HG03097 (cell line): ENCODE data around the gene PTPN20.

Source experiments
- ATAC-seq: cut with Tn5 transposase; IDR thresholded peaks from one replicate; pipeline ENCODE4 v1.9.1; 2021; ENCODE audit not compliant: unreplicated experiment, low FRiP score

Gene PTPN20

DNA sequence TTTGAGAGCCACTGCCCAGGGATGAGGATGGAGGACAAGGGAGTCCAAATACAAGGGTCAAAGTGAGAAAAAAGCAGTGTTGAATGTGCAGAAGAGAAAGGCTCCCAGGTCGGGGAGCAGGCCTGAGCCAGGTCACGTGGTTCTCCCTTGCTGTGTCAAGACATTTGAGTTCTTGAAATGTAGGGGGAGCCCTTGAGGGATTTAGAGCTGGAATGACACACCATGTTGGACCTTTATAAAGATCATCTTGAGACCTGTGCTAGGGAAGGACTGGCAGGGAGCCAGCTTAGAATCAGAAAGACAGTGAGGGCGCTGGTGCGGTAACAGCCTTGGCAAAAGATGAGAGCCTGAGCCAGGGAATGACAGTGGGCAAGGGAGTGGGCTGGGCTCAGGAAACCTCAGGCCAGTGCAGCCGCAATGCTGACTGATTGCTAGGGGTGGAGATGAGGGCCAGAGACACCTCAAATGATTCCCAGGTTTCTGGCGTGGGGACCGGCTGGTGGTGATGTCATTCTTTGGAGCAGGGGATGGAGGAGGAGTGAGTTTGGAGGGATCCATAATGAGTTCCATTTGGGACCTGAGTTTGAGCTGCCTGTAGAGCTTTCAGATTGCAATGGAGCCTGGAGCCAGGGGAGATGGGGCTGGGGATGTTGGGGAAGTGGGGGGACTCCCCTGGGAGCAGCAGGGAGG is 120.1 kb downstream of the PTPN20 start:
- no peak for ATAC-seq

DNA sequence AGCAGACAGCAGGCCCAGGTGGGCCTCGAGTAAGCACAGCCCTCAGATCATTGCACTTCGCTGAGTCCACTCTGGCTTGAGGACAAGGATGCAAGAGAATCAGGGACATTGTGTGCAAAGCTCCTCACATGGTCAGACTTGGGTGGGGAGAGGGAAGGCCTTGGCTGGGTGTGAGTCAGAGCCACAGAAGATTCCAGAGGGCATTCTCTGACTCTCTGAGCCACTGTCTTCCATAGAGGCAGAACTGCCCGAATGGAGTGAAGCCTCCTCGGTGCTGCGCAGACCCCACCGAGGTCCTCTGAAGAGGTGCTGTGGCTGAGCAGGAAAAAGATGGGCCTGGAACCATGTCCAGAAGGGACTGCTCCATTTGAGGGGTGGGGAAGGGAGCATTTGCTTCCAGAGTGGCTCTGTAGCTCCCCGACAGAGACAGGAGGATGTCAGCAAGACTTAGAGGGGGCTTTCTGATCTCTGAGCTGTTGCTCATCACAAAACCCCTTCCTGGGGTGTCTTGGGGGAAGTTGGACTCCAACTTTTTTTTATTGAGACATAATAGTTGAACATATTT is 120.8 kb downstream of the PTPN20 start:
- no peak for ATAC-seq

DNA sequence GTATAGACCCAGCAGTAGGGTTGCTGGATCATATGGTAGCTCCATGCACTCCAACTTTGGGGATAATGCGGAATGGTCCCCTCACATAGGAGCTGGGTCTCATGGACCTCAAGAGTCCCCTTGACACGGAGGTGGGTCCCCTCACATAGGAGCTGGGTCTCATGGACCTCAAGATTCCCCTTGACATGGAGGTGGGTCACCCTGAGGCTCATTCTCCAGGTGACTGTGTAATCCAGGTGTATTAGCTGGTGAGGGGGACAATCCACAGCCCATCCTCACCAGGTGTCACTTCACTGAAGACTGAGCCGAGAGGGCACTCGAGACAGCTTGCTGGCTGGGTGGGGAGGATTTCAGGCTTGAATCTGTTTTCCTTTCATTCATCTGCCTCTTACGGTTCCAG is 121.9 kb downstream of the PTPN20 start:
- no peak for ATAC-seq

DNA sequence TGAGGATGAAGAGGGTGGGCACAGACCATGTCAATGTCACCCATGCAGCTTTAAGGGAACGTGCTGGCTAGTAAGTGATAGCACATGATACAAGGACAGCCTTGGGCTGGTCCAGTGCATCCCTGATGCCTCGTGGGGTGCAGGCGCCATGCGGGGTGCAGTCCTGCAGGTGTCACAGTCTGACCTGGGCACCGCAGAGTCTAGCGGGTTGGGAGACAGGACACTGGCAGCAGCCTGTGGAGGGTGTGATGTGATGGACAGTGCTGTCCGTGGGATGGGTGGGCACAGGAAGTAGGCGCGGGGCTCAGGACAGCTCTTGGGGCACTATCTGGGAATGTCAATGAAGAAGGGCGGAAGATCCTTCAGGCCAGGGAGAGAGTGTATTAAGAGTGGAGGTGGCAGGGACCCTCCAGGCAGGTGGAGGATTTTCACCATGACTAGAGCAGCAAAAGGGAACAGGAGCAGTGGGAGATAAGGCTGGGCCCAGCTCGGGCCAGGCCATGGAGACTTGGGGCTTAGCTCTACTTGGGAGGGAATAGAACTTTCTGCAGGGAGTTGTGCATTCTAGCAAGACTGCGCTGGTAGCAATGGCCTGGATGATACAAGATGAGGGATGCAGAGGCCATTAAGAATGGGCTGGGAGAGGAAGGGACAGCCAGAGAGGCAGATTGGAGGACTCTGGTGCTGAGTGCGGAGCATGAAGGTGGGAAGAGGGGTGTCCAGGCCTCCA is 122.5 kb downstream of the PTPN20 start:
- no peak for ATAC-seq

DNA sequence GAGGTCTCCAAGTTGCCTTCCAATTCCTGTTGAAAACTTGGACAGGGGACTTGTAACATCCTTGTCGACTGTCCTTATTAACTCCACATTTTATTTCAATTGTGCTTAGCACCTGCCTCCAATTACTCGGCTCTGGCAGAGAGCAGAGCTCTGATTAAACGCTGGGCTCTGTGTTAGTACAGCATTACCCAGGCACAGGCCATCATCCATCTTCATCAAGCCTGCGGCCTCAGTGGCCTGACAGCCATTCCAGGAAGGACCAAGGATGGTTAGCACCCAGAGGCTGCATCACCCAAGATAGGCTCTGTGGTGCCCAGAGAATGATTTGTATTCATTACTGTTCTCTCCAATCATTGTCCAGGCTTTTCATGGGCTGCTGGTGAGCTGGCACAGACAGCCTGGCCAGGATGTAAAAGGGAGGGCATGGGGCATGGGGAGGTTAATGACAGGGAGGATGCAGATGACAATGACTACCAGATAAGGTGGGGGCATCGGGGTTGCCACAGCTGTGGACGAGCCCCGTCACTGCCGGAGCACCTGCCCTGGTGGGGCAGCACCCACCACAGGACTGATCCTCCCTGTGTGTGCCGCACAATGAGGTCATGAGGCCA is 123.3 kb downstream of the PTPN20 start:
- ATAC-seq: no peak

DNA sequence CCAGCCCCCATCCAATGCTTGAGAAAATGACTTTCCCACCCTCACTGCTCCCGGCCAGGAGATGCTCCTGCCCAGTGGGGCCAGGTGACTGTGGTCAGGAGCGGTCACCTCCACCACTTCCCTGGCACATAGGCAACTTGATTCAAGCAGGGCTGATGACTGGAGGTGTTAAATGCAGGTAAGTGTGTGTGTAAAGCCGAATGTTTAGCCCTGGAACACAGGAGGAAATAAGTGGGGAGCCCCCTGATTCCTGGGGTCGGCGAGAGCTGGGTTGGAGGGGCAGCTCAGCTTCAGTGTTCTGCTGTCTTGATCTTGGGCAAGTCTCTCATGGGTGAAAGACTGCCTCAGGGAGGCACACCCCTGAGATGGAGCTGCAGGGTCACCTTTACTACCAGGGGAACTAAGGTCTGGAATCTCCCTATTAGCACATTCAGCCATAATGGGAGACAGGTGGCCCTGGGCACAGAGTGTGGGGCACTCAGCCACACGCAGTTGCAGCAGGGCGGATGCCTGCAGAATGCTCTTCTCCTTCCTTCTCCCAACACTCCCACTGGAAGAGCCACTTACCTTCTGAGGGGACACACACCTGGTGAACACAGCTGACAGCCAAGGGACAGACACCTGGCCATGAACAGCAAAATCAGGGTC is 124.1 kb downstream of the PTPN20 start:
- no peak for ATAC-seq

DNA sequence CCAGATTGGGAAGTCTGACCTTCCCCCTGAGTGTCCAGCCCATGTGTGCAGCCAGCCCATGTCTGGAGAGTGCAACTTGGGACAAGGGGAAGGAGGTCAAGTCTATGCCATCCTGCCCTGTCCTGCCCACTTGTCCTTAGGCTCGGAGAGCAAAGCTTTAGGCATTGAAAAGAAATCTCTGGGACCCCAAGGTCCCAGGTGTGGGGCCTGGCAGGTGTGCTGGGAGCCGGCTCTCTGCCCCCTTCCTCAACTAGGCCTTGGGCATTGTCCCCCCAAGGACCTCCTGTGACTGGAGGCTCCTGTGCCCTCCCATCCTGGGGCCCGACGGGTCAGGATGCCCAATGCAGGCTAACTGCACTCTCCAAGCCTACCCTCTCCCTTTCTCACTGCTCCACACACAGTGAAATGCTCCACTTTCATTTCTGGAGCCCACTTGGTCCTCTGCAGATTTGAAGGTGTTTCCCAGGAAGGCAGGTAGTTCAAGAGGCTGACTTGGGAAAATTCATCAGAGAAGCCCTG is 124.7 kb downstream of the PTPN20 start:
- no peak for ATAC-seq

DNA sequence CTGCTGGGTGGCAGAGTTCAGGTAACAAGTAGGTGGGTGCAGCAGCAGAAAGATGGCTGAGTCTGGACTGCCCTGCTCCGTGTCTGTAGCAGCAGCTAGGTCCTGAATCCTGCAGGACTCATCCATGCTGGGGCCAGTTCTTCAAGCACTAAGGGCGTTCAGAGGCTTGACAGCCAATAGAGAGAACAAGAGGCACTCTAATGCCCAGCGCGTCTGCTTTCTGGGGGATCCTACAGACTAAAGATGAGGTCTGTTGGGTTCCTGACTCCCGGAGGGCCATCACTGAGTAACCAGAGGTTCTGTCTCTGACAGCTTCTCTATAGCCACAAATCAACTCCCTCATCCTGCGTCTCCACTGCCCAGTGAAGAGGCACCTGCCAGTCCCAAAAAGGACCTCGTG is 125.5 kb downstream of the PTPN20 start:
- ATAC-seq: no peak

DNA sequence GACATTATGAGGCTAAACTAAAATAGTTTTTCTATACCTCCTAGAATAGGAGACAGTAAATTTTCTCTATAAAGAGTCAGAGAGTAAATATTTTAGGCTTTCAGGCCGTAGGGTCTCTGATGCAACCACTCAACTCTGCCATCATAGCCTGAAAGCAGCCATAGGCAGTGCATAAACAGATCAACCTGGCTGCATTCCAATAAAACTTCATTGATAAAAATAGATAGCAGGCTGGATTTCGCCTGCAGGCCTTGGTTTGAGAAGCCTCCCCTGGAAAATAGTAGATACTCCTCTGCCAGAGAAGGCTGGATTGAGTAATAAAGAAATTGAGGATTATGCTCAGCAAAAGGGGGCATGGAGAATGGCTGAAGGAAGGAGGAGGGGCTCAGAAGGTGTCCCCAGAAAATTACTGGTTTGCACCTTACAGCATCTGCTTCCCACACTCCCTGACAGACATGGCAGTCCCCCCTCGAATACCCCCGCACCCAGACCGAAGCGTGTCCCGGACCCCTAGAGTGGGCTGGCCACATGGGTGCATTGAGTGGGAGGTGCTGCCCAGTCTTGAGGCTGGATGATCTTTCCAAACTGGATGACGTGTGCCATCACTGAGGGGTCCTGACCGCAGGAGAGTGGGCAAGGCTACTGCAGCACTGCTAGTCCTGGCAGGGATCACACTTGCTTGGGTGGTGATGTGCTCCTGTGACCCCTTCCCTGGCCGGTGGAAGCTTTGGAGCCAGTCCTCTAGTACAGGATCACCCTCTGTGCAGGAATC is 126.6 kb downstream of the PTPN20 start:
- no peak for ATAC-seq

DNA sequence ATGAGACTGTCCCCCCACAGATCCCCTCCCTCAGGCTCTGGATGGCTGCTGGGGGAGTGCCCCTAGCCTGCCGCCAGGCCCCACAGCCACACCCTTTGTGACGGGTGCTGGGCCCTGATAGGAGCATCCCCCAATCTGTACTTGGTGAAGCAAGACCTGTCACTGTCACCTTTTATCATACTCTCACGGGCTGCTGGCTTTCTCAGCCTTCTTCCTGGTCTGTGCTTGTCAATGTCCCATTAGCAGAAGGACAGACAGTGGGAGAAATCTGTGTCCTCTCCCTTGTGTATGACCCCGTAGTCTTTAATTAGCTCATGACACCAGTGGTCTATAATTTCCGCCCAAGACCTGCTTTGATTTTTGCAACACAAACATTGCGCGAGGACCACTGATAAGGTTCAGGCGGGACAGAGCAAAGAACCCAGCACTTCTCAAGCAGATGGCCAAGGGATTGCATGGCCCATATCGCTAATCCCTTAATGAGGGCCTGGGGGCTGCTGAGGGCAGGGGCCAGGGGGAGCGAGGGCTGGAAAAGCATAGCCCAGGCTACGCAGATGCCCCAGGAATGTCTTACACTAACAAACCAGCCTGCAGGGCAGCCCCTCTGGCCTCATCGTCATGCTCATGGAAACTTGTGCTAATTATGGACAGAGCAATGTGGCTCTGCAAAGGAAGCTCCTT is 127.8 kb downstream of the PTPN20 start:
- ATAC-seq: no peak

DNA sequence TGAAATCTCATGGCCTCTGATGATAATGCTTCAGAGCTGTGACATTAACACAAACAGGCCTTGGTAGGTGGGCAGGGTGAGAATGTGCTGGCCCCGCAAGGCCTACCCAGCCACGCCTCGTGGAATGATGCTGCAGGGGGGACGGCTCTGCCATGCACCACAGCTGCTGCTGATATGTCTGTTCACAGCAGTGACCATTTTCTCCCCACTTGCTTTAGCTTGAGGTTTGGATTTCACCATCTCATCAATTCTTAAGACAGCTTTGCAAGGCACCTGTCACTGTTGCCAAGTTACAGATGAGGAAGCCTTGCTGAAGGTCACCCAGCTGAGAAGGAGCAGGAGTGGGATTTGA is 128.3 kb downstream of the PTPN20 start:
- ATAC-seq: no peak

DNA sequence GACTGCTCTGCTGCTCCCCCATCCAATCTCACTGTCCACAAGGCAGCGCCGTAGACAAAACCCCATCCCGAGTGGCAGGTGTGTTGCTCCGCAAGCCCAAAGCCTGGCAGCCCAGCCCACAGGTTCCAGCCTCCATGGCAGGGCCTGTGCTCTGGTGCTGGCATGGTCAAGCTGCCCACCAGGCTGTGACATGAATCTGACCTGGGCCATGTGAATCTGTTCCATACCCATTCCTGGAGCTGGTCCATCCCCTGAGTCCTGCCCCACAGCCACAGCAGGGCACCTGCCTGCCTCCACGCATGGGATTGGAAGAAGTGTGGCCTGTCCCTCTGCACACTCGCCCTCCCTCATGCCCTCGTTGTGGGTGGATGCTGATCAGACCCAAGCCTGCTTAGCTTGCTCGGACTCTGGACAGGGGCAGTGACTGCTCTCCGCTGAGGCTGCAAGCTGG is 128.8 kb downstream of the PTPN20 start:
- ATAC-seq: no peak

DNA sequence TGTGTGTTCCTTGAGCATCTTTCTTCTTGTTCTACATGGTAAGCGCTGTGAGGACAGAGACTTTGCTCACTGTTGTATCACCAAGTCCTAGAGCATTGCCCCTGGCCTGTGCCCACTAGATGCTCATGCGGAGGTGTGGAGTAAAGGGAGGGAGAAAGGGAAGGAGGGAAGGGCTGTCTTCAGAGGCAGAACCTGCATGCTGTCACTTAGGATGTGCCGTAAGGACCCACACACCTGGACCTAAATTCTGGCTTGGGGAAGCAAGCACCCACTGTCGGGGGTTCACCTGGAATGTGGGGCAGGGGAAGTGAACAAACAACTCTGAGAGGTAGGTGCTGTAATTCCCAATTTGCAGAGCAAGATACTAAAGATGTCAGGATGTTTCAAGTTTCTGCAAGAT is 129.5 kb downstream of the PTPN20 start:
- ATAC-seq: no peak

DNA sequence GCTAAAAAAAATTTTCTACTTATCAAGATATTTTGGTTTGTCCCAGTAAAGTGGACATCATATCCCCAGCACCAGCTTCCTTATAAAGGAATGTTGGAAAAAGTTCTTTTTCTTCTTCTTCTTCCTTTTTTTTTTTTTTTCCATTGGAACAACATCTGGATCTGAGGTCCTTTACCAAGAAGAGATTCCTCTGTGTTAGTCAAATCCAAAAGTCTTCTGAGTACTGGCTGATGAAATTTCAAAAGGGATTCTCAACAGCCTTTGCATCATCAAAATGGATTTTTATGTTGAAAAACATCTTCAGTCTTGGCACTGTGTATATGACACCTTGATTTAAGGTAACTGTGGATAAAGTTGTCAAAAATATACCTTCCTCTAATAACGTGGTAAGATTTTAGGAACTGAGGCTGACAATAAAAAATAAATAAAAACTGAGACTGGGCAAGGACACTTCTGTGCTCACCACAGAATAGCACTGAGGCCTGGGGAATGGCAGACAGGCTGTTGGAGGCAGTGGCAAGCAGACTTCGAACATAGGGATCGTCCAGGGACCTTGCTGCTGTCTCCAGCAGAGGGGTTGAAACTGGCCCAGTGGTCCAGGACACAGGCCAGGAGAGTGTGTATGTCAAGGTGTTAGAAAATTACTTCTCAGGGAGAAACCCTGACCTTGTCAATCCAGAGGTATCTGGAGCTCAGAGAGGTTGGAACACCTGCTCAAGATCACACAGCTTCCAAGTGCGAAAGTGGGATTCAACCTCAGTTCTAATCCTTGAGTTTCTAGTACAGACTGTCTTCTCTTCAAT is 130.4 kb downstream of the PTPN20 start:
- ATAC-seq: no peak

DNA sequence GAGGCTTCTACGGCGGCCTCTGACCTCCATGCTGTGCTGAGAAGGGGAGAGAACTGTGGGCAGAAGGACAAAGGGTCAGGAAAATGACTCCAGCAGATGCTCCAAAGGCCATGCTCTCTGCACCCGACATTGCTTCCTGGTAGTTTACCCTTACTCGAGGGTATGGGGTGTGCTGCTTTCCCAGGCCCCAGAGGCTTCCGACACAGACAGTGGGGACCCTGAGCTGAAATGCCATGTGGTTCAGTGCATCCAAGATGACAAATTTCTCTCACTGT is 130.9 kb downstream of the PTPN20 start:
- ATAC-seq: no peak

DNA sequence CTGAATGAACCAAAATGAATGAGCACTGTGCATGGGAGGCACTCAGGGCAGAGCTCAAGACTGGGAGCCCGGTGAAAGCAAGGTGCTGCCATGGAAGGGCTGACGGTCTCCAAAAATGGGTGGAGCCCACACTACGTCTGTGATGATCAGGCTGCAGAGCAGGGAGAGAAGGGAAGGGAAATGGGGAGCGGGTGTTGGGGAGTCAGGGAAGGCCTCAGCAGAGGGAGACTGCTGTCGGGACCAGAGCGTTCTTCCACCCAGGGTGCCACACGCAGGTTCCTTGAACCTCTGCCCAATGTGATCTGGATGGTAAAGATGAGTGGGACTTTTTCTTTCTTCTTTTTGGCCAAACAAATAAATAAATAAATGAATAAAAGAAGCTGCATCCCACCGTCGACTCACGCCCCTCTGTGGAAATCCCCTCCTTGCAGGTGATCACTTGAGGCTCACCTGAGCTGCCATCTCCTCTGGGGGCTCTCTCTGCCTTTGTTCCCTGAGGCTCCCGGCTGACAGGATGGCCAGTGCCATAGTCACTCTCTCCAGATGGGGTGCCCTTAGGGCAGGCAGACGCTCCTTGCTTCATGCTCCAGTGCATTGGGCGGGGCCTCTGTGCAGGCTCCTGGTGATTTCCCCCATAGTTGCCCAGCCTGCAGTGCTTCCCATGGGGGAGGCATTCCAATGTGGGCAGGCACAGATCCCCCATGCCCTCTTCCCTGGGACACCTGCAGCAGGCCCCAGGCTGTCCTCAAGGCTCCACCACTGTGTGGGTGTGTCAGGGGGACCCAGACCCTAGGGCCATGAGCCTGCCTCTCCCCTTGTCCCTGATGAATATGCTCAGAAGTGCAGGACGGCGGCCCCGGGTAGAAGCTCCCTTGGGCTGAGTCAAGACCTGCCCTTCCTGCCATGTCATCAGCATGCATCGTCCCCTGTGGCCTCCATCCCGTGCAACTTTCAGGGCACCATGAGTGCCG is 131.8 kb downstream of the PTPN20 start:
- no peak for ATAC-seq

DNA sequence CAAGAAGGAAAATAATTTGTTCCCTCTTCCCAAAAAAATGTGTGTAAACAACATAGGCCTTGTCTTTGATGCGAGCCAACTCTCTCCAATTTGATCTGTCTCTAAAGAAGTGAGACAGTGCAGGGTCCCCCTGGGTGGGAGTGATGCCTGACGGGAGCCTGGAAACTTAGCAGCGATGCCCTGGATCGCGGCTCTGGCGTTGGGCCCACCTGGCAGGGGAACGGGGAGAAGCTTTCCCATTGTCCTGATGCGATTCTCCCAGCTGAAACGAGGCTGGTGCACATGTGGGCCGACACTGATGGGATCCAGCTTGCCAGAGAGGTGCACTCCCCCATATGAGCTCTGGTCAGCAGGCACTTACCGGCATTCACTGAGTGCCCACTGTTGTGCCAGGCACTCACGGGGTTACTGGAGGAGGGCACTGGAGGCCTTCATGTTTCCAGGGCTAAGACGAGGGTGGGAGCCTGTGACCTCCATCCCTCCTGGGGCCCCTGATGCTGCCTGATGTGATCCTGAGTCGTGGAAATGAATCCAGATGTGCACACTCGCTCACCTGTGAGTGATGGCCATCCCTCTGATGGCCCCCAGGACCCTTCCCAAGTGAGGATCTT is 132.8 kb downstream of the PTPN20 start:
- ATAC-seq: no peak

DNA sequence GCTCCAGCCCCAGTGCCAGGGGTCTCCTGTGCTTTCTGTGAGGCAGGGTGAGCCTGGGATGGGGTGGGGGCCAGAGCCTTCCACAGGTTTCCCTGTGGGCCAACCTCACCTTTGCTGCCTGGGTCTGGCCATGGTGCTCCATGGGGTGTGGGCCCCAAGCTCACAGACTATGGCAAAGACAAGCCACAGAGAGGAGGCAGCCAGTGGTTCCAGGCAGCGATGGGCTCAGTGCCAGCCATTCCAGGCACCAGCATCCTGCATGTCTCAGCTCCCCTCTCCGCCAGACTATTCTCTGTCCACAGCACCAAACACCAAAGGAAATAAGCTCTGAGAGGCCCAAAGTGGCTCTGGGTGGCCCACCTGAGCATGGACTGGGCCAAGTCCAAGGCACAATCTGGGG is 133.5 kb downstream of the PTPN20 start:
- no peak for ATAC-seq
